HK-2 (cell line): ENCODE measurements around the gene TMEM205.
"Not testable (repeated sequence)": the region's sequence is repeated elsewhere in the genome, so short reads cannot be mapped to it uniquely, and the experiment has no call there.

Source experiments
- DNase-seq: peaks from one replicate; pipeline ENCODE4 v3.0.0-alpha.2; 2018; ENCODE audit not compliant: unreplicated experiment

Gene TMEM205

GRCh38 chr19:11346104-11346940, at the start of gene TMEM205, which contains the start of gene CCDC159:
TMEM205 (minus strand) TSS chr19:11346268; CDS start chr19:11345619, 649 bp downstream.
CCDC159 (plus strand) TSS chr19:11346519; CDS start chr19:11346607, 88 bp downstream.
- DNase-seq: peak; percentile 99

DNA sequence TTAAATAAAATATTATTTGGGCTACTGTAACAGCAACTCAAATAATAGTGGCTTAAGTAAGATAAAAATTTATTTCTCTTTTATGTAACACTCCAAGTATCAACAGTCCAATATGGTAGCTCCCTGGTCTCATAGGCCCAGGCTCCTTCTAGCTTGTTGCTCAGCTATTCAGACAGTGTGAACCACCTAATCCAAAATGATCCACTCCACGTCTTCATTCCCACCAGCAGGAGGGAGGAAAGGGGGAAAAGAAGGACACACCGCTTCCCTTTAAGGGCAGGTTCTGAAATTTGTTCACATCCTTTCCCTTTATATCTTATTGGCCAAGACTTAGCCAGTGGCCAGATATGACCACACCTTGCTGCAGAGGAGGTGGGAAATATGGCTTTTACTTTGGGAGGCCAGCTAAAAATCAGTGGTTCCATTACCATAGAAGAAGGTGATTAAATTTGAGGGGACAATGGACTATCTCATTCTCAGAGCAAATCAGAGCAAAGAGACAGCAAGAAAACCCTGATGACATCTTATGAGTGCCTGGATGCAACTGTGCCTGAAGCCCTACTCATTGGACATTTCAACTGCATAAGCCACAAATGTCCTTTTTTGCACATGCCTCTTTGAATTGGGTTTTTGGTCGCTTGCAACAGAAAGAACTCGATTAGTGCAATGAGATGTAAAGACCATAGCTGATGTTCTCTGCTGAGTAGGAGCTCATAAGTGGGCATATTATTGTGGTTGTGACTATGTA, 45.0 kb upstream of the TMEM205 start:
- DNase-seq: no peak

DNA sequence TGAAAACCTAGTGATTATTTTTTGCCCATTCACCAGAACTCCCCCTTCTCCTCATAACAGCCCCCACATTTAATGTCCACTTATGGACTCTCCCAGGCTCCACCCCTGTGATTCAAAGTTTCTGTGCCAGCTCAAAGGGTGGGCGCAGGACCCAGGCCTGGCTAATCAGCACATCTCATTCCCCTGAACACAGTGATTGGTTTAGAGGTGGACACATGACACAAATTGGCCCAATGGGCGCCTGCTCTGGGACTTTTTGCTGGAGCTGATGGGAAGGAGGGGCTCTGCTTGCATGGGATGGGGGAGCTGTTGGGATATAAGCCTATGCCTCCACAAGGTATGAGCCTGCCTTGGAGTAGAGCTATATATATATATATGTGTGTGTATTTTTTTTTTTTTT, 44.3 kb upstream of the TMEM205 start:
- no peak for DNase-seq

- DNase-seq: no peak
Measured at GRCh38 chr19:11387162-11388034, 41.3 kb upstream of the TMEM205 start.

GRCh38 chr19:11384778-11385129, 38.7 kb upstream of the TMEM205 start:
- no peak for DNase-seq

- DNase-seq: no peak
Measured at GRCh38 chr19:11383706-11384048, 37.6 kb upstream of the TMEM205 start.

- peak; percentile 74 for DNase-seq
Measured at GRCh38 chr19:11382898-11383705, 37.0 kb upstream of the TMEM205 start.

- DNase-seq: peak; percentile 88
Measured at GRCh38 chr19:11380653-11381537, 34.8 kb upstream of the TMEM205 start.

DNA sequence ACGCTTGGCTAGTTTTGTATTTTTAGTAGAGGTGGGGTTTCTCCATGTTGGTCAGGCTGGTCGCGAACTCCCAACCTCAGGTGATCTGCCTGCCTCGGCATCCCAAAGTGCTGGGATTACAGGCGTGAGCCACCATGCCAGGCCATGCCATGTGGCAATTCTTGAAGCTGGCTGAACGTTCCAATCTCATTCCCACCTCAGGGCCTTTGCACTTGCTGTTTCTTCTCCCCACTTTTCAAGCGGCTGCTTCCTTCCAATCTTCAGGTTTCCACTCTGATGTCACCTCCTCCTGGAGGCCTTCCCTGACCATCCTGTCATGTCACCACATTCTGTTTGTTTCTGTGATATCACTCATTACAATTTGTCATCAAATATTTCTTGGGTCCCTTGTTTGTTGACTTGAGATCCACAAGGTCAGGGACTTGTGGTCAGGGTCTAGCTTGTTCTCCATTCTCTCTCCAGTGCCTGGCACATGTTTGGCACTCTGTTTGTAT, 33.8 kb upstream of the TMEM205 start:
- no peak for DNase-seq

GRCh38 chr19:11379269-11379845, 33.3 kb upstream of the TMEM205 start:
- DNase-seq: not testable (repeated sequence)

DNA sequence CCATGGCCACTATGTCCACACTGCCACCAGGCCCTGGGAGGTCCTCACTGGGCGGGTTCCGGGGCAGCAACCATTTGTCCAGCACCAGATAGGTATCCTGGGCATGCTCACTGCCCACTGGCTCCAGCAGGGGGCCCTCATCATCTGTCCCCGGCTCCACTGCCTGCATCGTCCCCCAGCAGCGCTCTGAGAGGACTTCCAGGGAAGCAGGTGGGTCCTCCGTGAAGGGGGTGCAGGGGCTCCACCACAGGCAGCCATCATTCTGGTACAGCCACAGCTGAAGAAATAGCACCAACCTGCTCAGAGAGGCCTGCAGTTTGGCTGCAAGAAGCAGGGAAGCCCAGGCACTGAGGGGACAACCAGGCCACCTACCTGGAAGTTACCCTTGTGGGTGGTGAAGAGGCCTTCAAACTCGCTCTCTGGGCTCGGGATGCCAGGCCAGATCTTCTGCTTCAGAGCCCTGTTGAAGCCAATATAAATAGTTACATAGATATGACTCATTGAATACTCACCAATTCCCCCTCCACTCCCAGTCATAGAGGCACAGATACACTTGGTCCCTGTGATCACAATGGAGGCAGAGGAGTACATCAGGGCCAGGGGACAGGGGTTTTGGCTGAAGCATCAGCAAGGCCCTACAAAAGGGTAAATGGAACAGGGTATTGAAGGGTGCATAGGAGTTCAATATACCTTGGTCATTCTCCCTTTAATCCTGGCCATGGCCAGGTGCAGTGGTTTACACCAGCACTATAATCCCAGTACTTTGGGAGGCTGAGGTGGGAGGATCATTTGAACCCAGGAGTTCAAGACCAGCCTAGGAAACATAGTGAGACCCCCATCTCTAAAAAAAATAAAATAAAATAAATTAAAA, 32.5 kb upstream of the TMEM205 start:
- peak; percentile 35 for DNase-seq

GRCh38 chr19:11377756-11378155, 31.7 kb upstream of the TMEM205 start:
- no peak for DNase-seq

DNA sequence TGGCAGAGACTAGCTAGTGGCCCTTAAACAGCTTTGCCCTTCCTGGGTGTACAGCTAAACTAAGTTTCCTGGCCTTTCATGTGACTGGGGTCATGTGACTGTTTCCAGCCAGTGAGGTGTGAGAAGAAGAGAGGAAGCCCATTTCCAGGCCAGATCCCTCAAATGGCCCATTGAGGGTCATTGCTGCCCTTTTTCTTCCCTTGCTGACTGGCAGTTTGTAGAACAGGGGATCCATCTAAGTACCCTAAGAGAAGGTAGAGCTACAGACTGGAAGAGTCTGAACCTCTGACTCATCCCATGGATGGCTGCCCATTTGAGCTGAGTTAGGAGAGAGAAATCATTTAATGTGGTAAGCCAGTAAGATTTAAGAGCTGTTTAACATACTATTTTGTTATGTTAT, 31.2 kb upstream of the TMEM205 start:
- DNase-seq: peak; percentile 49

- DNase-seq: peak; percentile 59
Measured at GRCh38 chr19:11375143-11375948, 29.3 kb upstream of the TMEM205 start.

GRCh38 chr19:11374433-11375142, 28.5 kb upstream of the TMEM205 start, which contains the start of gene SWSAP1:
SWSAP1 (plus strand) TSS chr19:11374666; CDS start chr19:11374681, 15 bp downstream.
- DNase-seq: peak; percentile 99

DNA sequence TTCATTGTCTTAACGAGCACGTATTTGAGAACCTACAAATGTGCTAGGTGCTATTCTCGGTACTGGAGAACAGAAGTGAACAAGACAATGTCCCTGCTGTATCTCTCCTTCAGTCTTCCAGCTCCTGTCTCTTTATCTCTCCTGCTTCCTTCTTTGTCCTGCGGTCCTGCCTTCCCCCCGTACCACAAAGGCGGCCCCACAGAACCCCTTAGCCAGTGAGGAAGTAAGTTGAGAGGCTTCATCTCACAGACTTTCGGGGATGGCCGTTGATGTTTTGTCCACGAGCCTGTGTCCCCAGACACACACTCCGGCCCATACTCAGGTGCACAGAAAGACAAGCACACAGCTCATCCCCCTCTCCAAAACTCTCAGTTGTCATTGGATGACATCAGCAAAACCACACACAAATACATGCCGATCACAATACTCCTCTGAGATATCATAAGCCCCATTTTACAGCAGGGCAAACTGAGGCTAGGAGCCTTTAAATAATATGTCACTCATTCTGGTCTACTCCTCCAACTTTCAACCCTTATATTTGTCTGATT, 27.9 kb upstream of the TMEM205 start:
- DNase-seq: no peak
